A549 (cell line): ENCODE data around the gene OLFM1. TPM values are rescaled to one million over a fixed set of nuclear protein-coding genes. Genes with fewer than 3 reads are reported as not detected.

Source experiments
- ATAC-seq, 2 experiments: fragments of 200-7000 bp in 1 of 2; fragments of >200 bp in 1 of 2; cut with Nextera tagmentation in 1 of 2; cut with Tn5 transposase in 1 of 2; 3 replicates each; pipeline versions ENCODE4 v1.8.0 to v1.9.1; 2018 to 2020; ENCODE audit warnings: mild to moderate bottlenecking in 1 of 2, moderate library complexity in 1 of 2
- CTCF ChIA-PET: fragments of 300-600 bp; sonication (Branson Sonifier 250); formaldehyde crosslinking; extraction: SDS; loops from one replicate; lab custom pipeline; 2021; ENCODE audit warnings: antibody characterized with exemption, inconsistent platforms; lab: Yijun Ruan, JAX
- POLR2A ChIA-PET: fragments of 350-600 bp; formaldehyde crosslinking; extraction: SDS; loops from one replicate; lab custom pipeline; 2021; ENCODE audit warnings: antibody characterized with exemption, inconsistent platforms; lab: Yijun Ruan, JAX
- DNase-seq, 2 experiments: peaks; one replicate each; pipeline versions ENCODE4 v3.0.0 to v3.0.0-alpha.2; 2011 to 2016; ENCODE audit warnings: low read depth in 1 of 2, low spot score in 1 of 2
- FAIRE-seq: peaks from 2 replicates; lab custom pipeline; 2011; peaks lifted over from hg19 to GRCh38; lab: Jason Lieb, UNC
- H3K27ac ChIP-seq, 2 experiments: fragments of >200 bp; sonication (Bioruptor Twin); formaldehyde crosslinking; 3 replicates each; pipeline ENCODE4 v1.5.1; 2016 to 2017
- H3K4me1 ChIP-seq: fragments of >200 bp; sonication (Bioruptor Twin); formaldehyde crosslinking; 3 replicates; pipeline ENCODE4 v1.6.1; 2016
- H3K4me2 ChIP-seq: fragments of >200 bp; sonication (Bioruptor Twin); formaldehyde crosslinking; 3 replicates; pipeline ENCODE4 v1.6.1; 2016
- H3K4me3 ChIP-seq: fragments of >200 bp; sonication (Bioruptor Twin); formaldehyde crosslinking; 3 replicates; pipeline ENCODE4 v1.5.1; 2016
- H3K9me3 ChIP-seq: fragments of >200 bp; sonication (Bioruptor Twin); formaldehyde crosslinking; 3 replicates; pipeline ENCODE4 v1.6.1; 2016
- CEBPB ChIP-seq, 2 experiments: fragments of >200 bp in 1 of 2; sonication (Bioruptor Twin) in 1 of 2; formaldehyde crosslinking in 1 of 2; IDR thresholded peaks; 2 replicates each; pipeline ENCODE4 v1.6.1; 2012 to 2016
- CHD2 ChIP-seq: fragments of 150-350 bp; IDR thresholded peaks from 2 replicates; pipeline ENCODE4 v1.6.1; 2014; ENCODE audit warnings: low read length; ENCODE audit not compliant: partially characterized antibody
- ESRRA ChIP-seq: fragments of 150-350 bp; IDR thresholded peaks from 2 replicates; pipeline ENCODE4 v1.6.1; 2014; ENCODE audit warnings: mild to moderate bottlenecking, low read length, borderline replicate concordance
- FOSB ChIP-seq: fragments of 250-450 bp; sonication (Bioruptor Pico); IDR thresholded peaks from 2 replicates; pipeline ENCODE4 v1.5.0; 2020; ENCODE audit warnings: mild to moderate bottlenecking, moderate library complexity
- FOXS1 ChIP-seq: fragments of 250-450 bp; sonication (Bioruptor Pico); IDR thresholded peaks from 2 replicates; pipeline ENCODE4 v1.5.0; 2020; ENCODE audit warnings: mild to moderate bottlenecking, moderate library complexity
- GATA3 ChIP-seq: IDR thresholded peaks from 2 replicates; pipeline ENCODE4 v1.6.1; 2012; ENCODE audit warnings: borderline replicate concordance
- HOXB5 ChIP-seq: fragments of 250-450 bp; sonication (Bioruptor Pico); IDR thresholded peaks from 2 replicates; pipeline ENCODE4 v1.5.0; 2020; ENCODE audit warnings: mild to moderate bottlenecking, moderate library complexity
- MAFK ChIP-seq: fragments of 450-650 bp; IDR thresholded peaks from 2 replicates; pipeline ENCODE4 v1.6.1; 2014; ENCODE audit not compliant: partially characterized antibody
- NFE2L2 ChIP-seq: fragments of 150-350 bp; conservative IDR thresholded peaks from 2 replicates; pipeline ENCODE4 v1.6.1; 2014; ENCODE audit warnings: low read length
- NR3C1 ChIP-seq: fragments of >200 bp; sonication (Bioruptor Twin); formaldehyde crosslinking; IDR thresholded peaks from 3 replicates; pipeline ENCODE4 v1.6.1; 2017
- POLR2AphosphoS2 ChIP-seq: conservative IDR thresholded peaks from 2 replicates; pipeline ENCODE4 v1.6.1; 2012; ENCODE audit warnings: low read length, improper control_type of control experiment, inconsistent platforms
- RARB ChIP-seq: fragments of 250-450 bp; sonication (Bioruptor Pico); IDR thresholded peaks from 2 replicates; pipeline ENCODE4 v1.8.0; 2021; ENCODE audit warnings: mild to moderate bottlenecking, moderate library complexity
- RCOR1 ChIP-seq: fragments of 150-350 bp; IDR thresholded peaks from 2 replicates; pipeline ENCODE4 v1.6.1; 2014; ENCODE audit warnings: antibody characterized with exemption, low read length, low read depth
- ZFP36 ChIP-seq: fragments of 450-650 bp; IDR thresholded peaks from 2 replicates; pipeline ENCODE4 v1.6.1; 2014; ENCODE audit warnings: borderline replicate concordance; ENCODE audit not compliant: partially characterized antibody
- ZNF302 ChIP-seq: fragments of 250-450 bp; sonication (Bioruptor Pico); IDR thresholded peaks from 2 replicates; pipeline ENCODE4 v1.9.0; 2021; ENCODE audit warnings: inconsistent platforms, mild to moderate bottlenecking, moderate library complexity
- ZSCAN20 ChIP-seq: fragments of 250-450 bp; sonication (Bioruptor Pico); IDR thresholded peaks from 2 replicates; pipeline ENCODE4 v1.8.0; 2022; ENCODE audit warnings: mild to moderate bottlenecking, moderate library complexity
- WGBS: methylation state at CpG from one replicate; pipeline ENCODE4 v1.1.6; 2017; ENCODE audit errors: missing lambda C conversion rate; 5-methylcytosine and 5-hydroxymethylcytosine counted together
- polyA plus RNA-seq, 4 experiments: library from polyadenylated mRNA; depleted of rRNA in 3 of 4; stranded (reverse); fragments of >200 nt; fragmentation: RNase III in 1 of 4; extraction: RNeasy Plus Mini Kit Qiagen cat#74134 plus additional on column Dnase treatment in 1 of 4; gene quantifications; 2 replicates in 3 of 4; 3 replicates in 1 of 4; pipeline ENCODE4 v1.2.3, GENCODE V29; 2011 to 2017
- TF ChIP-seq, protein P1 (sequence below): fragments of 200-600 bp; sonication (generic); IDR thresholded peaks from 2 replicates; pipeline ENCODE4 v1.6.1; 2016; ENCODE audit warnings: antibody characterized with exemption, mild to moderate bottlenecking, moderate library complexity
- TF ChIP-seq, protein P2 (sequence below): fragments of 150-350 bp; IDR thresholded peaks from 2 replicates; pipeline ENCODE4 v1.6.1; 2014; ENCODE audit warnings: low read depth, mild to moderate bottlenecking, low read length
- TF ChIP-seq, protein P3 (sequence below): fragments of 250-450 bp; sonication (Bioruptor Pico); IDR thresholded peaks from 2 replicates; pipeline ENCODE4 v1.5.0; 2020; ENCODE audit warnings: low read depth, mild to moderate bottlenecking, moderate library complexity

OLFM1 gene
- polyA plus RNA-seq, 2 of the 4 experiments (the other 2 are of a cell fraction) = 2.7 to 10.5 TPM

DNA sequence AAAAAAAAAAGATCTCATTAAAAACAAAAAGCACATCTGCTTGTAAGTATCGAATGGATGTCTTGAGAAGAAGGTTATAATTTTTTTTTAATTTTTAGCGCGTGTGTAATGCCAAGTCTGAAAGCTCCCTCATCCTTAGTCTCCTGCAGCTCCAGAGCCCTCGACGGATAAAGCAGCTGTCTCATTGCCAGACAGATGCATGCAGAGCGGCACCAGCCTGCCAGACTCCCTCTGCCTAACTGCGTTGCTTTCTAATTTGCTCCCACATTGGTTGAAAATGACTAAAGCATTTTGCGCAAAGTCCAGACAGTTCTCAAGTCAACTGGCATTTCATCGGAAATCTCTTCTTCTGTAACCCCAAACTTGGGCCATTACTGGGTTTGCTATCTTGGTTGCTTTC is 29.4 kb downstream of the OLFM1 start:
- no peaks in the 10 kb centered on the region for H3K4me1 ChIP-seq
- H3K9me3 ChIP-seq = peaks cover 12% of the 10 kb centered on the region; the same call in 1 of the 3 replicates
- FAIRE-seq = no peak
- no peak overlapping the region for H3K4me3 ChIP-seq
- CTCF ChIA-PET = interaction anchor here (1.6 kb wide), 1 partner anchor 30 kb away, joined by 6 read pairs; no protein-coding TSS in a partner anchor
- DNase-seq = no peak
- H3K4me2 ChIP-seq = no peak overlapping the region
- ATAC-seq = no peak
- POLR2A ChIA-PET = no interaction called here
- WGBS = 78% methylated on average over 9 of the region's 9 CpGs
- H3K27ac ChIP-seq = no peak overlapping the region
- TF ChIP-seq NFE2L2 = no peak
- no peak for TF ChIP-seq ZFP36
- no peak for TF ChIP-seq CEBPB (IDR thresholded peaks at IDR 0.05)
- TF ChIP-seq POLR2AphosphoS2 = no peak
- no peak for TF ChIP-seq ZSCAN20 (CRISPR knock-in tag)
- TF ChIP-seq, protein P1, sequence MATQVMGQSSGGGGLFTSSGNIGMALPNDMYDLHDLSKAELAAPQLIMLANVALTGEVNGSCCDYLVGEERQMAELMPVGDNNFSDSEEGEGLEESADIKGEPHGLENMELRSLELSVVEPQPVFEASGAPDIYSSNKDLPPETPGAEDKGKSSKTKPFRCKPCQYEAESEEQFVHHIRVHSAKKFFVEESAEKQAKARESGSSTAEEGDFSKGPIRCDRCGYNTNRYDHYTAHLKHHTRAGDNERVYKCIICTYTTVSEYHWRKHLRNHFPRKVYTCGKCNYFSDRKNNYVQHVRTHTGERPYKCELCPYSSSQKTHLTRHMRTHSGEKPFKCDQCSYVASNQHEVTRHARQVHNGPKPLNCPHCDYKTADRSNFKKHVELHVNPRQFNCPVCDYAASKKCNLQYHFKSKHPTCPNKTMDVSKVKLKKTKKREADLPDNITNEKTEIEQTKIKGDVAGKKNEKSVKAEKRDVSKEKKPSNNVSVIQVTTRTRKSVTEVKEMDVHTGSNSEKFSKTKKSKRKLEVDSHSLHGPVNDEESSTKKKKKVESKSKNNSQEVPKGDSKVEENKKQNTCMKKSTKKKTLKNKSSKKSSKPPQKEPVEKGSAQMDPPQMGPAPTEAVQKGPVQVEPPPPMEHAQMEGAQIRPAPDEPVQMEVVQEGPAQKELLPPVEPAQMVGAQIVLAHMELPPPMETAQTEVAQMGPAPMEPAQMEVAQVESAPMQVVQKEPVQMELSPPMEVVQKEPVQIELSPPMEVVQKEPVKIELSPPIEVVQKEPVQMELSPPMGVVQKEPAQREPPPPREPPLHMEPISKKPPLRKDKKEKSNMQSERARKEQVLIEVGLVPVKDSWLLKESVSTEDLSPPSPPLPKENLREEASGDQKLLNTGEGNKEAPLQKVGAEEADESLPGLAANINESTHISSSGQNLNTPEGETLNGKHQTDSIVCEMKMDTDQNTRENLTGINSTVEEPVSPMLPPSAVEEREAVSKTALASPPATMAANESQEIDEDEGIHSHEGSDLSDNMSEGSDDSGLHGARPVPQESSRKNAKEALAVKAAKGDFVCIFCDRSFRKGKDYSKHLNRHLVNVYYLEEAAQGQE = no peak
- TF ChIP-seq, protein P2, sequence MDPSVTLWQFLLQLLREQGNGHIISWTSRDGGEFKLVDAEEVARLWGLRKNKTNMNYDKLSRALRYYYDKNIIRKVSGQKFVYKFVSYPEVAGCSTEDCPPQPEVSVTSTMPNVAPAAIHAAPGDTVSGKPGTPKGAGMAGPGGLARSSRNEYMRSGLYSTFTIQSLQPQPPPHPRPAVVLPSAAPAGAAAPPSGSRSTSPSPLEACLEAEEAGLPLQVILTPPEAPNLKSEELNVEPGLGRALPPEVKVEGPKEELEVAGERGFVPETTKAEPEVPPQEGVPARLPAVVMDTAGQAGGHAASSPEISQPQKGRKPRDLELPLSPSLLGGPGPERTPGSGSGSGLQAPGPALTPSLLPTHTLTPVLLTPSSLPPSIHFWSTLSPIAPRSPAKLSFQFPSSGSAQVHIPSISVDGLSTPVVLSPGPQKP = no peak
- no peak for TF ChIP-seq ZNF302 (CRISPR knock-in tag)
- no peak for TF ChIP-seq FOSB (CRISPR knock-in tag)
- no peak for TF ChIP-seq ESRRA
- no peak for TF ChIP-seq FOXS1 (CRISPR knock-in tag)
- TF ChIP-seq CHD2 = no peak
- no peak for TF ChIP-seq MAFK

DNA sequence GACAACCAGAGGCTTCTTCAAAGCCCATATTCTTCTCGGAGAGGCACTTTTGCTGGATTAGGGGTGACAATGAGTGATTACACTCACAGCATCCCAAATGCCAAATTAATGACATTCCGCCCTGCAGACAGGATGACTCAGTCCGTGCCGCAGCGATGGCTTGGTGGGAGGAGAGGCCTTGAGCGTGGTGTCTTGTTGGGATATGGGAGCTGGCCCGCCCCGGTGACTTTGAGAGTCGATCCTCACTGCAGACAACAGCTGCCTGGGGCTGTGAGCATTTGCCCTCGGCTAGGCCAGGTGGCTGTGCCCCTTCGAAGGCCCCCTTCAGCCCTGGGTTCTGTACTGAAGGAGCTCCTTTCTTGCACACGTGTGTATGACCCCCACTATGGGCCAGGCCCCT is 29.8 kb downstream of the OLFM1 start:
- ChIA-PET POLR2A (no interaction called here), CTCF (interaction anchor here (1.6 kb wide), 1 partner anchor 30 kb away, joined by 6 read pairs; no protein-coding TSS in a partner anchor)
- no peak overlapping the region for H3K4me3 ChIP-seq
- no peak overlapping the region for H3K27ac ChIP-seq
- TF ChIP-seq RARB (CRISPR knock-in tag) (no peak), POLR2AphosphoS2 (no peak), GATA3 (no peak), FOXS1 (CRISPR knock-in tag) (no peak), HOXB5 (CRISPR knock-in tag) (no peak), NR3C1 (no peak), RCOR1 (no peak), NFE2L2 (no peak)
- TF ChIP-seq, protein P3, sequence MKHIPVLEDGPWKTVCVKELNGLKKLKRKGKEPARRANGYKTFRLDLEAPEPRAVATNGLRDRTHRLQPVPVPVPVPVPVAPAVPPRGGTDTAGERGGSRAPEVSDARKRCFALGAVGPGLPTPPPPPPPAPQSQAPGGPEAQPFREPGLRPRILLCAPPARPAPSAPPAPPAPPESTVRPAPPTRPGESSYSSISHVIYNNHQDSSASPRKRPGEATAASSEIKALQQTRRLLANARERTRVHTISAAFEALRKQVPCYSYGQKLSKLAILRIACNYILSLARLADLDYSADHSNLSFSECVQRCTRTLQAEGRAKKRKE = no peak
- H3K4me2 ChIP-seq = no peak overlapping the region
- H3K4me1 ChIP-seq = no peaks in the 10 kb centered on the region
- FAIRE-seq = no peak
- DNase-seq = no peak
- WGBS = 34% methylated on average over 11 of the region's 12 CpGs
- H3K9me3 ChIP-seq = peaks cover 12% of the 10 kb centered on the region; the same call in 1 of the 3 replicates
- ATAC-seq = no peak
